Stomach smooth muscle (tissue), 2 donors: ENCODE measurements around the gene CYP46A1.

ENCODE experiments used
- H3K27ac ChIP-seq: one replicate; pipeline ENCODE4 v1.7.0; 2013; ENCODE audit warnings: mild to moderate bottlenecking, low read length, inconsistent platforms
- H3K27me3 ChIP-seq, 2 donors: one replicate each; pipeline ENCODE4 v1.7.0; 2013; ENCODE audit warnings: low read length in 2 of 2; ENCODE audit not compliant: insufficient read depth in 2 of 2, control insufficient read depth in 1 of 2
- H3K36me3 ChIP-seq, 2 donors: one replicate each; pipeline ENCODE4 v1.7.0; 2013; ENCODE audit warnings: low read length in 2 of 2; ENCODE audit not compliant: control insufficient read depth in 2 of 2, insufficient read depth in 2 of 2
- H3K4me1 ChIP-seq: one replicate; pipeline ENCODE4 v1.7.0; 2013; ENCODE audit warnings: low read length; ENCODE audit not compliant: control insufficient read depth, insufficient read depth
- H3K4me3 ChIP-seq, 2 donors: one replicate each; pipeline ENCODE4 v1.7.0; 2013; ENCODE audit warnings: low read length in 2 of 2
- H3K9ac ChIP-seq, 2 donors: one replicate each; pipeline ENCODE4 v1.7.0; 2013; ENCODE audit warnings: low read length in 2 of 2, mild to moderate bottlenecking in 1 of 2
- H3K9me3 ChIP-seq, 2 donors: one replicate each; pipeline ENCODE4 v1.7.0; 2013; ENCODE audit warnings: low read length in 2 of 2; ENCODE audit not compliant: control insufficient read depth in 2 of 2
- donor health status: healthy.
- donor health status: Pancreatic carcinoma.

Gene CYP46A1

DNA sequence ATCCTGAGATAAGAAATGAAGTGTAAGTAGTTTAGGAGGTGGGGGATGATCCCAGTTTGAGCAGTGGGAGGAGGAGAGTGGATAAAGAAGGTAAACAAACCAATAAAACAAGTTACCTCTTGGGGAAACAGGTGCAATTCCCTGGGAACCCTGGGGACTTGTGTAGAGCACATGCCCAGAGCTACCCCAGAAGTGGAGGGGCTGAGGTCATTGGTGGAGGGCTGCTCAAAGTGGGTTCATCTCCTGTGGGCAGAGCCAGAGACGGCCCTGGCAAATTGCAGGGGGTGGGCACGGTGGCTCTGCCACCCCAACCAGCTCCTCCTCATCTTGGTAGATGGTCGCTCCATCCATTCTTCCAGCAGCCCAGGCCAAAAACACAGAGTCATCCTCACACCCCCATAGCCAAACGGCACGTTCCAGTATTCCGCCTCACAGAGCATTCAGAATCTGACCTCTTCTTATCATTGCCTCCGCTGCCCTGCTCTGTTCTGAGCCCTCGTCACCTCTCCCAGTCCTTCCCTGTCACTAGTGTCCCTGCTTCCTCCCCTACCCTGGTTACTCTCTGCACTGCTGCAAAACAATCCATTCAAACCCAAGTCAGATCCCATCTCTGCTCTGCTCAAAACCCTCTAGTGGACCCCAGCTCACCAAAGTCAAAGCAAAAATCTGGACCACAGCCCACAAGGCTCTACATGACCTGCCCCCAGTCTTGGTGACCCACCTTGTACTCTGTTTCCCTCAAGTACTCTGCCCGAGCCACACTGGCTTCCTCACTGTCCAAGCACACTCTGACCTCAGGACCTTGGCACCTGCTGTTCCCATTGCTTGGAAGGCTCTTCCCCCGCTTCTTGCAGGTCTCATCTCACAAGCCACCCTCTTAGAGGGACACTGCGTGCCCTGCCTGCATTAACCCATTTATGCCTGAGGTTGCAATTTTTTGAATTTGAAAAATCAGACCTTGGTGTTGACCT lies 5.5 kb downstream of the CYP46A1 start:
- Histone ChIP-seq H3K4me3 (no peak overlapping the region), H3K36me3 (no peaks in the 10 kb centered on the region), H3K9ac (no peak overlapping the region), H3K27me3 (no peaks in the 10 kb centered on the region), H3K9me3 (no peaks in the 10 kb centered on the region), H3K4me1 (peaks cover 3% of the 10 kb centered on the region), H3K27ac (no peak overlapping the region)

DNA sequence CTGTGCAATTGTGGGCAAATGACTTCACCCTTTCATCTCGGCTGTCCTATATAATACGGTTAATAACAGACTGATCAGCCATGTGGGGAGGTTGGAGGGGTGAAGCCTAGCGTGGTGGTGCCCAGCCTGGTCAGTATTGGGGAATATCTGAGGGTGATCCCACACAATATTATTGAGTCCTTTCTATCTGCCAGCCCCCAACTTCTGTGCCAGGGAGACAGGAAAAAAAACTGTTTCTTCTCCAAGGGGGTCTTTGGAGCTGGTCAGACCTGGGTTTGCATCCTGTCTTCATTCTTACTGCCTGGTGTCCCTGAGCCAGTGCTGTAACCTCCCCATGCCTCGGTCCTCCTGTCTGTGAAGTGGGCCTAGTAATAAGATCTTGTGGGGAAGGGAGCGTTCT lies 6.5 kb downstream of the CYP46A1 start:
- Histone ChIP-seq H3K4me1 (no peaks in the 10 kb centered on the region), H3K27me3 (no peaks in the 10 kb centered on the region), H3K9me3 (no peaks in the 10 kb centered on the region), H3K4me3 (no peak overlapping the region), H3K9ac (no peak overlapping the region), H3K27ac (no peak overlapping the region), H3K36me3 (no peaks in the 10 kb centered on the region)

DNA sequence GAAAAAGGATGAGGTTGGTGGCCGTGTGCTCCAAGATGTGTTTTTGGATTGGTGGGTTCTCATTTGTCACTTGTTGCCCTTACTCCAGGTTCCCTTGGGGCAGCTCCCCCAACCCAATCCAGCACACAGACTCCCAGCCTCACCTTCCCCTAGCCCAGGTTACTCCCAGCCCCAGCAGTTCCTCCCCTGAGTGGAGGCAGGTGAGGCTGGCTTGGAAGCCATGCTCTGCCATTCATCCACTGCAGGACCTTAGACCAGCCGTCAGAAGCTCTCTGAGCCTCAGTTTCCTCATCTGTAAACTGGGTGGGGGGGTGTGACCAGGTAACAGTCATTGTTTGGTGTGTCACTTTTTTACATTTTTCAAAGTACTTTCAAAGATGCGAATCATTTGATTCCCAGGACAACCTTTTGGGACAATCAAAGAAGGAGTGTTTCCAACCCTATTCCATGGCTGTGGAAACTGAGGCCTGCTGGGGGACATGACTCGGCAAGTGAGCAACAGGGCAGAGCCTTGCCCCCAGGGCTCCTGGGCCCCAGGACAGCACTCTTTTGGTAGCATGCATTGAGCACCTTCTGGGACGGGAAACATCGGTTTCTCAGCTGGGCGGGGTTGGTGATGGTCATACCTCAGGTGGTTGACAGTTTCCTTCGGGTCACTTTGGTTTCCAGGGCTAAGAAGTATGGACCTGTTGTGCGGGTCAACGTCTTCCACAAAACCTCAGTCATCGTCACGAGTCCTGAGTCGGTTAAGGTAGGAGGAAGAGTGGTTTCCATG lies 7.2 kb downstream of the CYP46A1 start:
- Histone ChIP-seq H3K4me1 (no peaks in the 10 kb centered on the region), H3K36me3 (no peaks in the 10 kb centered on the region), H3K9me3 (no peaks in the 10 kb centered on the region), H3K27me3 (no peaks in the 10 kb centered on the region), H3K27ac (no peak overlapping the region), H3K9ac (no peak overlapping the region), H3K4me3 (no peak overlapping the region)

DNA sequence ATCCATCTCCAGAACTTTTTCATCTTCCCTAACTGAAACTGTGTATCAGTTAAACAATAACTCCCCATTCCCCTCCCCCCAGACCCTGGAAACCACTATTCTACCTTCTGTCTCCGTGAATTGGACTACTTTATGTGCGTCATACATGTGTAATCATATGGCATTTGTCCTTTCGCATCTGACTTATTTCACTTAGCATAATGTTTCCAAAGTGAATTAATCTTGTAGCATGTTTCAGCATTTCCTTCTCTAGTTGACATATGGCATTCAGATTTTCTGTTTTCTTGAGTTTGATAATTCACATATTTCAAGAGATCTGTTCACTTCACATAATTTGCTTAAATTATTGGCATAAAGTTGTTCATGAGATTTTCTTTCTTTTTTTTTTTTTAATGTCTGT lies 9.8 kb downstream of the CYP46A1 start:
- no peaks in the 10 kb centered on the region for H3K36me3 ChIP-seq
- H3K4me3 ChIP-seq = no peak overlapping the region
- H3K27me3 ChIP-seq = no peaks in the 10 kb centered on the region
- H3K4me1 ChIP-seq = no peaks in the 10 kb centered on the region
- H3K9ac ChIP-seq = no peak overlapping the region
- no peaks in the 10 kb centered on the region for H3K9me3 ChIP-seq
- no peak overlapping the region for H3K27ac ChIP-seq

DNA sequence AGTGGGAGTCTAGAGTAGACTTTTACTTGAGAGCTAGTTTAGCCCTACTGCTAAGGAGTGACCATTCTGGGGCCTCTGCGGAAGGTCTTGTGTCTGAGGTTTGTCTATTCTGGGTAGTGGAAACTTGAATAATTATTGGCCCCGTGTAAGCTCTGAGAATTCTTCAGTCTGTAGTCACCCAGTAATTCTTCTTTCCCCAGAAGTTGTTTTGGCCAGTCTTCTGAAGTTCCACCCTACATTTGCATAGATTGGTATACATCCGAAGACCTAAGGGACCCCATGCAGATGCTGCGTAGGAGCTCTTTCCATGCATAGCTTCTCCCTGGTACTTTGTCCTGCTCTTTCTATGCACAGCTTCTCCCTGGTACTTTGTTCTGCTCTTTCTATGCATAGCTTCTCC lies 12.8 kb downstream of the CYP46A1 start:
- Histone ChIP-seq H3K27me3 (no peaks in the 10 kb centered on the region), H3K4me1 (no peaks in the 10 kb centered on the region), H3K4me3 (no peak overlapping the region), H3K27ac (no peak overlapping the region), H3K9ac (no peak overlapping the region), H3K36me3 (no peaks in the 10 kb centered on the region), H3K9me3 (no peaks in the 10 kb centered on the region)

DNA sequence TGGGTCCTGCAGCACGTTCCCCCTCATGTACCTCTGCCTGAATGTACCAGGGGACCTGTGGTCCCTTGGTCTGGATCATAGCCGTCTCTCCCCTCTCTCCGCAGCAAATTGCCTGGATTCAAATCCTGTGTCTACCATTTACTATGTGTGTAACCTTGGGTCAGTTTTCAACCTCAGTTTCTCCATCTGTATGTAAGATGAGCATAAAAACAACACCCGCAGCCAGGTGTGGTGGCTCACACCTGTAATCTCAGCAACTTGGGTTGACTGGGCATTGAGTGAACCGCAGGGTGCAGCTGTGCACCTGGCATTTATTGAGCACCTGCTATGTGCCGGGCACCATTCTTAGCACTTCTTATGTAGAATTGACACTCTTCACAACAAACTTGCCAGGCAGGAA lies 14.1 kb downstream of the CYP46A1 start:
- Histone ChIP-seq H3K4me3 (no peak overlapping the region), H3K4me1 (no peaks in the 10 kb centered on the region), H3K27ac (no peak overlapping the region), H3K36me3 (no peaks in the 10 kb centered on the region), H3K27me3 (no peaks in the 10 kb centered on the region), H3K9me3 (peaks cover 3 to 4% of the 10 kb centered on the region in 2 donors), H3K9ac (no peak overlapping the region)

DNA sequence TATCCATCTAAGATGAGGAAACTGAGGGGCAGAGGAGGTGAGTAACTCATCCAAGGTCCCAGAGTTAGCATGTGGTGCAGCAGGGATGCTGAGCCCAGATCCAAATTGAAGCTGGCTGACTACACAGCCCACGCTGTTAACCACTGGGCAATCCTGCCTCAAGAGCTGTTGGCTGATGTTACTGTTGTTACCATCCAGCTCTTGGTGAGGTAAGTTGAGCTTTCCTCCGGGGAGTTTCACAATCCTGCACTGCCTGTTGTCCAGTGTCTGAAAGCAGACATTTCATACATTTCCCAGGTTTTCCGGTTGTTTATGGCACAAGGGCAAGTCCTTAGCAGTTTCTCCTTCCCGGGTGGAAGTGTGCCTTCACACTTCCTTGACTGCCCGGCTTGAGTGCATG lies 14.5 kb downstream of the CYP46A1 start:
- no peaks in the 10 kb centered on the region for H3K27me3 ChIP-seq
- peaks cover 6 to 8% of the 10 kb centered on the region in 2 donors for H3K9me3 ChIP-seq
- no peak overlapping the region for H3K9ac ChIP-seq
- no peaks in the 10 kb centered on the region for H3K4me1 ChIP-seq
- no peak overlapping the region for H3K4me3 ChIP-seq
- no peaks in the 10 kb centered on the region for H3K36me3 ChIP-seq
- no peak overlapping the region for H3K27ac ChIP-seq

DNA sequence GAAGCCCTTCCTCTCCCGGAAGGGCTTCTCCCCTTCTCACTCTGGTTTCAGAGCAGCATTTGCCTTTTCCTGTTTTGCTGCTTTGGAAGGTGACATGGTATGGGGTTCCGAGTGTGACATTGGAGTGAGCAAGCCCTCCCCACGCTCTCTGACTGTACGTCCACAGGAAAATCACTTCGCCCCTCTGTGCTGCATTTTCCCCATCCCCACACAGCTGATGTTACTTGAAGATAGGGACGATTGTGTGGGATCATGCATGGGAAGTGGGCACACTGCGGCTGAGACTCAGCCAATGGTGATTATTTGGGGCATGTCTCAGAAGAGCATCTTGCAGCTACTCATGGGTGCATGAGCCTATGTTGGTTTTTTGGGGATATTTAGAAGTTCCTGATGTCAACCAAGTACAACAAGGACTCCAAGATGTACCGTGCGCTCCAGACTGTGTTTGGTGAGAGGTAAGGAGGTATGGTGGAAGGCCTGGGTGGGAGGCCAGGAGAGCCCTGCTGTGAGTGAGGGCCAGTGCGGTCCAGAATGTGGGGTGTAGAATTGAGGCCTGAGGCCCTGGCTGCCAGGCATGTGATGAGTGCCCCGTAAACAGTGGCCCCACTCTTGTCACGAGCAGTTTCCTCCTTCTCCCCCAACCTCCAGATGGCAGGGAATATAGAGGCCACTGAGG lies 15.1 kb downstream of the CYP46A1 start:
- no peak overlapping the region for H3K4me3 ChIP-seq
- H3K4me1 ChIP-seq = no peaks in the 10 kb centered on the region
- no peak overlapping the region for H3K27ac ChIP-seq
- H3K9me3 ChIP-seq = peaks cover 6 to 8% of the 10 kb centered on the region in 2 donors
- H3K9ac ChIP-seq = no peak overlapping the region
- H3K27me3 ChIP-seq = no peaks in the 10 kb centered on the region
- no peaks in the 10 kb centered on the region for H3K36me3 ChIP-seq

DNA sequence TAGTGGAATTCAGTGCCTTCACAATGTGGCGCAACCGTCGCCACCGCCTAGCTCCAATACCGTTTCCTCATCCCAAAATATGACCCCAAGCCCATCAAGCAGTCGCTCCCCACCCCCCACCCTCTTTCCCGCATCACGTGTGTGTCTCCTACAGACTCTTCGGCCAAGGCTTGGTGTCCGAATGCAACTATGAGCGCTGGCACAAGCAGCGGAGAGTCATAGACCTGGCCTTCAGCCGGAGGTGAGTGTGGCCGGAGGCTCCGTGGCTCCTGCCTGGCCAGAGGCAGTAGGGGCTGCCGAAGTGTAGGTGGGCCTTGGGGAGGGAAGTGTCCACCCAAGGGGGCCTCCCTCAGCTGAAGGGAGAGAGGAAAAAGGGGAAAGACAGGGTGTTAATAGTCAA lies 15.8 kb downstream of the CYP46A1 start:
- Histone ChIP-seq H3K4me3 (no peak overlapping the region), H3K9ac (no peak overlapping the region), H3K27me3 (no peaks in the 10 kb centered on the region), H3K9me3 (peaks cover 6 to 8% of the 10 kb centered on the region in 2 donors), H3K36me3 (no peaks in the 10 kb centered on the region), H3K27ac (no peak overlapping the region), H3K4me1 (no peaks in the 10 kb centered on the region)

DNA sequence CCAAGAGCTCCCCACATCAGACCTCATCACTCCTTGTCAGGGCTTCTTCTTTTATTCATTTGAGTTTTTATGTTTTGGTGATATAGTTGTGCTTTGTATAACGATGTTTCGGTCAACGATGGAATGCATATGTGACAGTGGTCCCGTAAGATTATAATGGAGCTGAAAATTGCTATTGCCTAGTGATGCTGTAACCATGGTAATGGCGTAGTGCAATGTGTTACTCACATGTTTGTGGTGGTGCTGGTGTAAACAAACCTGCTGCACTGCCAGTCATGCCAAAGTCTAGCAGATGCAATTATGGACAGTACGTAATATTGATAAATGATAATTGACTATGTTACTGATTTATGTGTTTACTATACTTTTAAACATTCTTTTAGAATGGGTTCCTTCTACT lies 16.3 kb downstream of the CYP46A1 start:
- H3K36me3 ChIP-seq = no peaks in the 10 kb centered on the region
- no peaks in the 10 kb centered on the region for H3K4me1 ChIP-seq
- H3K27me3 ChIP-seq = no peaks in the 10 kb centered on the region
- H3K9ac ChIP-seq = no peak overlapping the region
- no peak overlapping the region for H3K27ac ChIP-seq
- H3K9me3 ChIP-seq = peaks cover 6 to 8% of the 10 kb centered on the region in 2 donors
- no peak overlapping the region for H3K4me3 ChIP-seq
